ENCODE results near the gene CDC37L1. TPM values are rescaled to one million over a fixed set of nuclear protein-coding genes. Genes with fewer than 3 reads are reported as not detected.

The CDC37L1 gene
- total and polyA plus RNA-seq, 2 donors (not counting 1 experiment from before 2014, with no cell fraction given) = 15.2 to 16.7 TPM

DNA sequence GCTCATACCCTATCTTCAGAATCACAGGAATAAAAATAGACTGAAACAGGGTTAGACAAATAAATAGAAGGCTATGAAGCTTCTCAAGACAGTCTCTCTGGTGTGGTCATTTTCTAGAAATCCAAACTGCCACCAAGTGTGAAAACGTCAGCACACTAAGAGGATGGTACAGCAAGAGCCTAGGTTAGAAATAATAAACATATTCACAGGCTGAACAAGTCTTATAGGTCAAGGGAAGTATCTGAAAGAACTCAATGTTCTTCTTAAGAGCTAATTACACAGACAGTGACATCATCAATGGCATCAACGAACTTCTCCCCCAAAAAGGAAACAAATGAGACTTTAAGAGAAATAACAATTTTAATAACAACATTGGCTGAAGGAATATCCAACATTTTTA is 39.9 kb upstream of the CDC37L1 start:
- Histone ChIP-seq H3K27me3 (ENCODE audit: control insufficient read depth, insufficient read depth, low read length) (no peaks in the 10 kb centered on the region), H2AFZ (ENCODE audit: low read length) (no peak overlapping the region), H3K4me1 (ENCODE audit: control insufficient read depth, extremely low read depth, insufficient read depth, low read length) (no peaks in the 10 kb centered on the region), H4K20me1 (ENCODE audit: control insufficient read depth, extremely low read depth, insufficient read depth, low read length) (no peaks in the 10 kb centered on the region), H3K79me2 (ENCODE audit: control insufficient read depth, insufficient read depth, low read length) (no peaks in the 10 kb centered on the region), H3K4me2 (ENCODE audit: extremely low read depth, insufficient read depth, low read length) (no peak overlapping the region), H3K36me3 (ENCODE audit: control insufficient read depth, insufficient read depth, low read length) (no peaks in the 10 kb centered on the region), H3K9ac (ENCODE audit: insufficient read depth, low read length) (no peak overlapping the region), H3K27ac (ENCODE audit: insufficient read depth, low read length) (no peak overlapping the region), H3K4me3 (replicated peaks in 1 of 4; ENCODE audit: control extremely low read depth in 1 of 4, insufficient read depth in 1 of 4, low read depth in 3 of 4, low read length in 4 of 4) (no peak overlapping the region), H3K9me3 (ENCODE audit: control insufficient read depth, insufficient read depth, low read depth, low read length) (no peaks in the 10 kb centered on the region)
- peak in 1 of 2 donors; percentile 18 for DNase-seq (ENCODE audit: low read depth in 2 of 2)
- TF ChIP-seq, protein P1, sequence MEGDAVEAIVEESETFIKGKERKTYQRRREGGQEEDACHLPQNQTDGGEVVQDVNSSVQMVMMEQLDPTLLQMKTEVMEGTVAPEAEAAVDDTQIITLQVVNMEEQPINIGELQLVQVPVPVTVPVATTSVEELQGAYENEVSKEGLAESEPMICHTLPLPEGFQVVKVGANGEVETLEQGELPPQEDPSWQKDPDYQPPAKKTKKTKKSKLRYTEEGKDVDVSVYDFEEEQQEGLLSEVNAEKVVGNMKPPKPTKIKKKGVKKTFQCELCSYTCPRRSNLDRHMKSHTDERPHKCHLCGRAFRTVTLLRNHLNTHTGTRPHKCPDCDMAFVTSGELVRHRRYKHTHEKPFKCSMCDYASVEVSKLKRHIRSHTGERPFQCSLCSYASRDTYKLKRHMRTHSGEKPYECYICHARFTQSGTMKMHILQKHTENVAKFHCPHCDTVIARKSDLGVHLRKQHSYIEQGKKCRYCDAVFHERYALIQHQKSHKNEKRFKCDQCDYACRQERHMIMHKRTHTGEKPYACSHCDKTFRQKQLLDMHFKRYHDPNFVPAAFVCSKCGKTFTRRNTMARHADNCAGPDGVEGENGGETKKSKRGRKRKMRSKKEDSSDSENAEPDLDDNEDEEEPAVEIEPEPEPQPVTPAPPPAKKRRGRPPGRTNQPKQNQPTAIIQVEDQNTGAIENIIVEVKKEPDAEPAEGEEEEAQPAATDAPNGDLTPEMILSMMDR (conservative IDR thresholded peaks at IDR 0.05 in 1 of 2, IDR thresholded peaks at IDR 0.05 in 1 of 2; ENCODE audit: low read depth in 1 of 2, low read length in 2 of 2) = no peak
- no peak for TF ChIP-seq EZH2 (IDR thresholded peaks at IDR 0.05; ENCODE audit: low read length, missing control alignments)

- H3K4me2 ChIP-seq (ENCODE audit: extremely low read depth, insufficient read depth, low read length) = no peak overlapping the region
- no peaks in the 10 kb centered on the region for H3K4me1 ChIP-seq (ENCODE audit: control insufficient read depth, extremely low read depth, insufficient read depth, low read length)
- H3K27me3 ChIP-seq (ENCODE audit: control insufficient read depth, insufficient read depth, low read length) = no peaks in the 10 kb centered on the region
- no peak overlapping the region for H3K9ac ChIP-seq (ENCODE audit: insufficient read depth, low read length)
- no peak overlapping the region for H3K27ac ChIP-seq (ENCODE audit: insufficient read depth, low read length)
- H3K79me2 ChIP-seq (ENCODE audit: control insufficient read depth, insufficient read depth, low read length) = no peaks in the 10 kb centered on the region
- no peaks in the 10 kb centered on the region for H4K20me1 ChIP-seq (ENCODE audit: control insufficient read depth, extremely low read depth, insufficient read depth, low read length)
- no peak overlapping the region for H2AFZ ChIP-seq (ENCODE audit: low read length)
- H3K9me3 ChIP-seq (ENCODE audit: control insufficient read depth, insufficient read depth, low read depth, low read length) = no peaks in the 10 kb centered on the region
- H3K4me3 ChIP-seq (replicated peaks in 1 of 4; ENCODE audit: control extremely low read depth in 1 of 4, insufficient read depth in 1 of 4, low read depth in 3 of 4, low read length in 4 of 4) = no peak overlapping the region
- H3K36me3 ChIP-seq (ENCODE audit: control insufficient read depth, insufficient read depth, low read length) = no peaks in the 10 kb centered on the region
- TF ChIP-seq, protein P1 (conservative IDR thresholded peaks at IDR 0.05 in 1 of 2, IDR thresholded peaks at IDR 0.05 in 1 of 2; ENCODE audit: low read depth in 1 of 2, low read length in 2 of 2) = peak; percentile 35 to 43
- no peak for TF ChIP-seq EZH2 (IDR thresholded peaks at IDR 0.05; ENCODE audit: low read length, missing control alignments)
- peak in 1 of 2 donors; percentile 17 for DNase-seq (ENCODE audit: low read depth in 2 of 2)
These were observed 39.3 kb upstream of the CDC37L1 start for GRCh38 chr9:4640027-4640426.

DNA sequence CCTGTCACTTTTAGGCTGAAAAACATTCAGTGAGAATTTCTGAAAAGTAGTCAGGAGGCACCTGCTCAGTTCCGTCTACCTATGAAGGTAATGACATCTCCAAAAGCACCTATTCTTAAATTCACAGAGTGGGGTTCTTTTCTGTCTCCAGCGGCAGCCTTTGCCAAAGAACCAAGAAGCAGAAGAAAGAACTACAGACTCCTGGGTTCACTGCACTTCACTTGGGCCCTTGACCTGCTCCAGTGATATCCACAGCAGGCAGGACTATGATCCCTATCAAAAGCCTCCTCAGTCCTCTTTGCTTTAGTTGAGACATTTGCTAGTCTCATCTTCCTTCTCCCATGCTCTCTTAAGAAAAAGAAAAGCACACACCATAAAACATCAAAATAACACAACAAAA is 37.0 kb upstream of the CDC37L1 start:
- Histone ChIP-seq H3K79me2 (ENCODE audit: control insufficient read depth, insufficient read depth, low read length) (no peaks in the 10 kb centered on the region), H3K4me2 (ENCODE audit: extremely low read depth, insufficient read depth, low read length) (no peak overlapping the region), H2AFZ (ENCODE audit: low read length) (no peak overlapping the region), H3K9me3 (ENCODE audit: control insufficient read depth, insufficient read depth, low read depth, low read length) (no peaks in the 10 kb centered on the region), H3K4me3 (replicated peaks in 1 of 4; ENCODE audit: control extremely low read depth in 1 of 4, insufficient read depth in 1 of 4, low read depth in 3 of 4, low read length in 4 of 4) (no peak overlapping the region), H3K36me3 (ENCODE audit: control insufficient read depth, insufficient read depth, low read length) (no peaks in the 10 kb centered on the region), H3K27me3 (ENCODE audit: control insufficient read depth, insufficient read depth, low read length) (no peaks in the 10 kb centered on the region), H3K27ac (ENCODE audit: insufficient read depth, low read length) (no peak overlapping the region), H3K4me1 (ENCODE audit: control insufficient read depth, extremely low read depth, insufficient read depth, low read length) (no peaks in the 10 kb centered on the region), H3K9ac (ENCODE audit: insufficient read depth, low read length) (no peak overlapping the region), H4K20me1 (ENCODE audit: control insufficient read depth, extremely low read depth, insufficient read depth, low read length) (no peaks in the 10 kb centered on the region)
- DNase-seq (ENCODE audit: low read depth in 2 of 2) = no peak
- TF ChIP-seq, protein P1 (conservative IDR thresholded peaks at IDR 0.05 in 1 of 2, IDR thresholded peaks at IDR 0.05 in 1 of 2; ENCODE audit: low read depth in 1 of 2, low read length in 2 of 2) = no peak
- no peak for TF ChIP-seq EZH2 (IDR thresholded peaks at IDR 0.05; ENCODE audit: low read length, missing control alignments)
